Activated effector memory CD4-positive, alpha-beta T cell treated with anti-CD3 and anti-CD28 coated beads, Interleukin-2, amount 50 U/mL, for 16 hours (primary cell): ENCODE measurements around the gene FBXO9.
A peak's percentile ranks its signal among the peaks of the same experiment; 100 is the strongest.

Experiments used
- DNase-seq: peaks from one replicate; pipeline ENCODE4 v3.0.0-alpha.2; 2020

Gene FBXO9

GRCh38 chr6:53065266-53066076 is at the start of gene FBXO9:
FBXO9 (plus strand) TSS chr6:53065404; CDS start chr6:53065790, 386 bp downstream.
- peak; percentile 93 for DNase-seq

- DNase-seq, result no peak
These were observed 49.7 kb upstream of the FBXO9 start for GRCh38 chr6:53015486-53015885.

DNA sequence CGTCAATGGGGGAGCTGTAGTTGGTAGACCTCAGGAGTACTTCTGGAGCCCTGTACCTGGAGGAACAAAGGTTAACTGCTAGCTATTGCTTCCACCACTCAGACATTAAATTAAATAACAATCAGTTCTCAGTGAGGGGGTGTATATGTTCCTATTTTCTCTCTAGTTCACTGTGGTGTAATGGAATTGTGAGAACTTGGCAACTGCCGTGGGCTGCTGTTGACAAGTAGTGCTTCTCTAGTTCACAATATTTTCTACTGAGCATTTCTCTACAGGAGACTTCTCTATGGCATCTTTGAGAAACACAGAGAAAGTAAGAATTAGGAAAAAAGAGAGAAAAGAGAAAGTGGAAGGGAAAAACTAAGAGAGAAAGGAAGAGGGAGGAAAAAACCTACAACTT is 46.8 kb upstream of the FBXO9 start:
- no peak for DNase-seq

- DNase-seq, result no peak
These were observed 45.0 kb upstream of the FBXO9 start for GRCh38 chr6:53020005-53020744.

- no peak for DNase-seq
These were observed 41.9 kb upstream of the FBXO9 start for GRCh38 chr6:53023323-53023722.

DNA sequence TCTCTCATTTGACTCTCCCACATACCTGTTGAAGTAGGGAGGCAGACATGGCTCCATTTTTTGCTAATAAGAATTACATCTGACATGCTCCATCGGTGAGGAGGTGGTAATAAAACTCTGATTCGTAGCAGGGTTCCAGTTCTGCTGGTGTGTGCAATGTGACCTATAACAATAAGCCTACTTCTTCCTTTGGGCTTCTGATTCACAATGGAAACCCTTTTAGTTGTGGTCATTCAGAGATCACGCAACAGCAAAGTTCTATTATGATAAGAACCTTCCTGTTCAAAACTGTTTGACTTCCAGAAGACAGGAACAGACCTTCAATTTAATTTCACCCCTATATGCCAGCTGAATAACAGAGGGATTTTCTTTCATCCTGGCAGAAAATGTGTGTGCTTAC is 38.7 kb upstream of the FBXO9 start:
- DNase-seq, result no peak

DNA sequence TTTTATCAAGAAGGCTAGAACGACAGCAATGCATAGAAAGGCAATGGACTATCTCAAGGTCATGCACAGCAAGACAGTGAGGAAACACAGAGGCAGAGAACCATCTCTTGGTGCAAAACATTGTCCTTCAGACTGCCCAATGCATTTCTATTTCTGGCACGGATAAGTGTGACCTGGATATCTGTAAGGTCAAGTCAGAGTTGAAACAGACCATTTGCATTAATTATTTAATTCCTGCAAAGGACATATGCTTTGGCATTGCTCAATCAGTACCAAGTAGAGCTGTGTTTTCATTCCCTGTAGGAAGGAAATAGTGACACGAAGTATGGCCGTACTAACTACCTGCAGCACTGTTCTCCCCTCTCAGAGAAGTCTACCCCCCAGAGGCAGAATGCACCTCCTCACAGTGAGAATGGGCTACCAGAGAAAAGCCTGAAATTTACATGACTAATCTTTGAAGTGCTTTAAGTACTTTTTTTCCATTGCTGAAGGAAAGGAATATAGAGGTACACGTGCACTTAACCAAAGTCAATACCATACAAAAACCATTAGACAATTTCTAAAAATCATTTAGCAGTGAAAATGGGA is 38.0 kb upstream of the FBXO9 start:
- DNase-seq, result no peak

DNA sequence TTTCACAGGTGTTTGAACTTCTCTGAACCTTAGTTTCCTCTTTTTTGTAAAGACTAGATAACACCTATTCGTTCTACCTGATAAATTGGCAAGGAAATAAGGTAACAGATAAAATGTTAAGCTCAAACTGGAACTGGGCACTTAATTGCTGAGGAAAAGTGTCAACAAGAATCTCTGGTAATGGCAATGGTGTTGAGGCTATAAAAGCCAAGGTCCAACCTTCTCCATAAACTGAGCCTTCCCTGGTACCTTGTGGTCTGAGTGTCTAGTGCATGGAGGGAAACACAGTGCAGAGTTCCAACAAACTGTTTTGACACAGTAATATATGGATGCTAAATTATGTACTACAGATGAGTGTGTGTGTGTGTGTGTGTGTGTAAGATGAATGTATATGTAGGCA is 36.7 kb upstream of the FBXO9 start:
- no peak for DNase-seq

GRCh38 chr6:53029257-53029656 is 35.9 kb upstream of the FBXO9 start:
- DNase-seq, result no peak

DNA sequence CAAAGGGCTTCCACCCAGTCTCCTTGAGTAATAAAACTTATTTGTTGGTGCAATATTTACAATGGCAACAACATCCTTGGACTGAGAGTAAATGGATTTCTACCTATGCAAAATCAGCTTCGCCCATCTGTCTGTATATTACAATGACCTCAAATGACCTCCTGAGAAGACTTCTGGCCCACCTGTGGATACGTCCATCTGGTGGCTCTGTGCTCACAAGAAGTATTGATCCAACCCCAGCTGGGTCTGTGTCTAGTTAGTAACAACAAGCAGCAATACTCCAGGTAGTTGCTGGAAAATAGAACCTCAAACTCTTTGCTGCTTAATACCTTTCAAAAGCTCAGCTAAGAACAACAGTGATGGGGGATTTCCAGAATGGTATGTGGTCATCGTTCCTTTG is 35.4 kb upstream of the FBXO9 start:
- no peak for DNase-seq

DNA sequence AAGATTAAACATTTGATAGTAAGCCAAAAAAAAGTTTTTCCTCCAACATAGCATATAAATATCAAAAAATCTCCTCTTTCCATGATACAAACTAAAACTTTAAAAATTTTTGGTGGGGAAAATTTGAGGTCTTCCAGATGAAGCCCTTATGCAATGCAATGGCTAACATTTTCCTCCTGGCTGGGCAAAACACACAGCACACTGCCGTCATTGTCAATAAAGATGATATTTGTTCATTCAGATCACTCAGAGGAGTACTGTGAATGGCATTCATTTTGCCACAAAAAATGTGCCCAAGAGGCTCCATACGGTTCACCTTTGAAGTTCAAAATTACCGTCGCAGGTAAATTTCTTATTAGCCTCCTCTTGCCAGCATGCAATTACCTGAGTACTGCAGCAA is 33.9 kb upstream of the FBXO9 start:
- DNase-seq, result no peak

GRCh38 chr6:53032849-53033248 is 32.4 kb upstream of the FBXO9 start:
- no peak for DNase-seq

DNA sequence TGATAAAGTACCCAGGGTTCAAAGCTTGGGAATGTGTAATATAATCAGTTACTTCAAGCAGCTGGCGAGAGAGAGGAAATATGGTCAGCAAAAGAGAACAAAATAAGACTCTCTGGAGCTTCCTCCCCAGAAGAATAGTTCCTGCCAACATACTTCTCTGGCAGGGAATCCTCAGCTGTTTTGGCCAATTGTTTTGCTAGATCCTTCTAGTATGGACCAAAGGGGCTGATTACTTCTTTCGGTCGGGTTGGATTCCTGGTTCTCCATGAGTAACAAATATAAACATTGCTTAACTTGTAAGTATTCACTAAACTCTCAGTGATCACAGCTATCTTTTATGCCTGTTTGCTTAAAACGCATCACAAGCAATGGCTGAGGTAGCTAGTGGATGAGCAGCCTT is 31.4 kb upstream of the FBXO9 start:
- DNase-seq, result no peak

DNA sequence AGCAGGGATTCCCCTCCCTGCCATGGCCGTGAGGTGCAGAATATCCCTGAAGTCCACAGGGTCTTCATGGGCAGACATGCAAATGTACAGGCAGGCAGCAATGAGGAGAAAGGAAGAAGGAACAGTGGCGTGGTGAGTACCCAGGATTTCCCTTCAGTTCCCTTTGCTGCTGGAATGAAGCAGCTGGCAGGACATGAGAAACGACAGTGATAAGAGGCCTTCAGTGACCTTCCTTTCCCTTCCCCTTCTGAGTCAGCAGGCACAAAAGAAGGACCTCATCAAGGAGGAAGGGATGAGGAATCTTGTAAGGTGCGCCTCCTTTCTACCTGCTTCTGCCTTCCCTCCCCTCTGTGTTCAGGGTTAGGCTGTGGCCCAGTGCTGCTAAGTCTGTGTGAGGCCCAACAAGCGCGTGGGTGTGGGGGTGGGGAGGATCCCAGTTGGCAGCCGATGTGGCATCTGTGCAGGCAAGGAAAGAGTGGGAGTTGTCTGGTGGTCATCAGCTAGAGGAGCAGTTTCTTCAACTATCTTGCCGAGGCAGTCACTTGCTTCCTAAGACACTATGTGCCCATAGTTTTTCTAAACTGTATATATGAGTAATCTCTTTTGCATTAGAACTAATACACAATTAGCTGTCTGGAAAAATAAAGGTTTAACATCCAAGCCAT is 29.5 kb upstream of the FBXO9 start:
- no peak for DNase-seq

GRCh38 chr6:53038141-53038540 is 27.1 kb upstream of the FBXO9 start:
- DNase-seq, result no peak

DNA sequence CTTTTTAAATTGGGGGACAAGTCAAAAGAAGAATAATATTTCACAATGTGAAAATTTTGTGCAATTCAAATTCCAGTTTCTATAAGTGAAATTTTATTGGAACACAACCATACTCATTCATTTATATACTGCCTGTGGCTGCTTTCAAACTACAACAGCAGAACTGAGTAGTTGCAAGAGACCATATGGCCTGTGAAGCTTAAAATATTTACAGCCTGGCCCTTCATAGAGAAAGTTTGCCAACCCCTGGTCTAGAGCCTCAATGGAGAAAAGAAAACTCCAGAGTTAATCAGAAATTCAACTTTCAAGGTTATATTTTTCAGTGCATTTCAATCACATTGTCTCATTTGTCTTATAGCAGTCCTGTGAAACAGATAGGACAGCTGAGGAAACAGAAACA is 26.6 kb upstream of the FBXO9 start:
- DNase-seq, result no peak

DNA sequence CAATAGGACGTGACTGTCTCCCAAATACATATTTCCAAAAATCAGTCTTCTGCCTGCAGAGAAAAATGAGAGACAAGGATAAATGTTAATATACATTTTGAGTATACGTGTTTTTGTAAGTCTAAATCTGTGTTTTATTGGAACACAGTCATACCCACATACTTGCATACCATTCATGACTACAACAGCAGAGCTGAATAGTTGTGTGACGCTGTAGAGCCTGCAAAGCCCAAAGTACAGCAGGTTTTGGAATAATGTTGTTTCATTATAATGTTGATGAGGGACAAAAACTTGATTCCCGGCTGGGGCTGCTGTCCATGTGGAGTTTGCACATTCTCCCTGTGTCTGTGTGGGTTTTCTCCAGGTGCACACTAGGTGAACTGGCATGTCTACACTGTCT is 23.8 kb upstream of the FBXO9 start:
- no peak for DNase-seq

DNA sequence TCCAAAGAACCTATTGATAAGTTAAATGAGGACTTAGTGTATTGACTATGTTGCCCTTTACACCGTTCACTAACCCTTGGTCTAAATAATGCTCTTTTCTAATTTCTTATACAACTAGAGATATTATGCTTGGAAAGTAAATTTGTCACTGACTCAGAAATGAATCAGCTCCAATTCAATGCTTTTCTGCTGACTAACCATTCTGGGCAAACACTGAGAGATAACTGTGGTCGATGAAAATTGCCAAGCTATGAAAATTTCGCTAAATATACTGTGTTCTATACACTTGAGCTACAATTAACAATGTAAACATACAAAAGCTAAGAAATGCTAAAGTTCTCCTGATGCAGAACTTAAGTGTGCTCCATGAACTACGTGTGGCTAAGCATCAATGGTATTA is 23.1 kb upstream of the FBXO9 start:
- DNase-seq, result no peak

GRCh38 chr6:53043581-53043980 is 21.6 kb upstream of the FBXO9 start:
- no peak for DNase-seq

- DNase-seq, result no peak
These were observed 21.1 kb upstream of the FBXO9 start for GRCh38 chr6:53044071-53044470.

DNA sequence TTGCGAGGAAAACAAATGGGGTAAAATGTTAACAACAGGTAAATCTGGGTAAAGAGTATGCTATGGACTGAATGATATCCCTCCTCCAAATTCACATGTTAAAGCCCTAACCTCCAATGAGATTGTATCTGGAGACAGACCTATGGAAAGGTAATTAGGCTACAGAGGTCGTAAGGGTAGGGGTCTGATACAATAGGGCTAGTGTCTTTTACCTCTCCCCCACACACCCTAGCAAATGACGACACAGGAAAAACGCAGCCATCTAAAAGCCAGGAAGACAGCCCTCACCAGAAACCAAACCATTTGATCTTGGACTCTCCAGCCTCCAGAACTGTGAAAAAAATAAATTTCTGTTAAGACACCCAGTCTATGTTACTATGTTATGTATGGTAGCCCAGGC is 20.6 kb upstream of the FBXO9 start:
- no peak for DNase-seq

GRCh38 chr6:53045891-53046673 is 19.1 kb upstream of the FBXO9 start:
- DNase-seq, result no peak
